CD14-positive monocyte (primary cell): ENCODE data around the gene MBP. TPM values are rescaled to one million over a fixed set of nuclear protein-coding genes. Genes with fewer than 3 reads are reported as not detected.
A peak's percentile ranks its signal among the peaks of the same experiment; 100 is the strongest.

Experiments used
- DNase-seq, 3 donors: peaks; one replicate each; pipeline ENCODE4 v3.0.0-alpha.2; 2011 to 2022
- H2AFZ ChIP-seq: 2 replicates; pipeline ENCODE4 v1.6.0; 2012; ENCODE audit warnings: mild to moderate bottlenecking, low read depth, low read length, inconsistent platforms; ENCODE audit not compliant: insufficient read depth, poor library complexity, severe bottlenecking
- H3K27ac ChIP-seq, 2 donors: 1 replicate in 1 of 2; 2 replicates in 1 of 2; pipeline ENCODE4 v1.5.1; 2012 to 2013; ENCODE audit warnings: low read length in 2 of 2, control low read depth in 1 of 2, inconsistent platforms in 1 of 2, low read depth in 1 of 2, mild to moderate bottlenecking in 1 of 2
- H3K27me3 ChIP-seq, 2 donors: one replicate each; pipeline versions ENCODE4 v1.6.0 to v1.6.1; 2011 to 2013; ENCODE audit warnings: low read length in 2 of 2; ENCODE audit not compliant: control insufficient read depth in 2 of 2, insufficient read depth in 2 of 2
- H3K36me3 ChIP-seq, 2 donors: replicated peaks in 1 of 2; 1 replicate in 1 of 2; 2 replicates in 1 of 2; pipeline versions ENCODE4 v1.5.1 to v1.6.1; 2012 to 2013; ENCODE audit warnings: low read length in 2 of 2, control low read depth in 1 of 2, inconsistent platforms in 1 of 2, mild to moderate bottlenecking in 1 of 2; ENCODE audit not compliant: insufficient read depth in 2 of 2, control insufficient read depth in 1 of 2
- H3K4me1 ChIP-seq, 2 donors: 1 replicate in 1 of 2; 2 replicates in 1 of 2; pipeline versions ENCODE4 v1.5.1 to v1.6.1; 2012 to 2013; ENCODE audit warnings: low read length in 2 of 2, control low read depth in 1 of 2, inconsistent platforms in 1 of 2, mild to moderate bottlenecking in 1 of 2, moderate library complexity in 1 of 2; ENCODE audit not compliant: insufficient read depth in 2 of 2, control insufficient read depth in 1 of 2
- H3K4me2 ChIP-seq: replicated peaks from 2 replicates; pipeline ENCODE3; 2012; ENCODE audit warnings: low read length, moderate library complexity, mild to moderate bottlenecking; ENCODE audit not compliant: poor library complexity, severe bottlenecking; ENCODE audit errors: extremely low read depth
- H3K4me3 ChIP-seq, 3 experiments: fragments of 200-600 bp in 1 of 3; sonication (generic) in 1 of 3; replicated peaks in 1 of 3; 1 replicate in 2 of 3; 2 replicates in 1 of 3; pipeline ENCODE4 v1.5.1; 2011 to 2013; ENCODE audit warnings: low read length in 3 of 3, mild to moderate bottlenecking in 3 of 3, control low read depth in 2 of 3, low read depth in 2 of 3, inconsistent platforms in 1 of 3, moderate library complexity in 1 of 3
- H3K79me2 ChIP-seq: 2 replicates; pipeline ENCODE4 v1.6.0; 2012; ENCODE audit warnings: mild to moderate bottlenecking, control low read depth, inconsistent platforms, low read length, moderate library complexity; ENCODE audit not compliant: insufficient read depth
- H3K9ac ChIP-seq: 2 replicates; pipeline ENCODE4 v1.6.0; 2017; ENCODE audit warnings: low read length, mild to moderate bottlenecking; ENCODE audit not compliant: insufficient read depth, poor library complexity, severe bottlenecking
- H3K9me3 ChIP-seq, 2 donors: replicated peaks in 1 of 2; 1 replicate in 1 of 2; 2 replicates in 1 of 2; pipeline versions ENCODE4 v1.5.1 to v1.6.1; 2012 to 2013; ENCODE audit warnings: low read length in 2 of 2, control low read depth in 1 of 2; ENCODE audit not compliant: control insufficient read depth in 1 of 2, insufficient read depth in 1 of 2
- H4K20me1 ChIP-seq: 2 replicates; pipeline ENCODE4 v1.6.0; 2012; ENCODE audit warnings: mild to moderate bottlenecking, low read length, control low read depth, moderate library complexity; ENCODE audit not compliant: insufficient read depth
- H3K27ac Mint-ChIP-seq, 7 donors: one replicate each; pipeline ENCODE4 v1.8.0; 2020; ENCODE audit warnings: mild to moderate bottlenecking in 7 of 7, mixed read lengths in 7 of 7, moderate library complexity in 6 of 7, inconsistent platforms in 2 of 7
- H3K27me3 Mint-ChIP-seq, 3 donors: one replicate each; pipeline ENCODE4 v1.8.0; 2021 to 2022; ENCODE audit warnings: low read depth in 3 of 3, mild to moderate bottlenecking in 3 of 3, mixed read lengths in 3 of 3, moderate library complexity in 3 of 3, inconsistent platforms in 1 of 3
- H3K36me3 Mint-ChIP-seq, 2 donors: one replicate each; pipeline ENCODE4 v1.8.0; 2020; ENCODE audit warnings: mixed read lengths in 2 of 2, inconsistent platforms in 1 of 2, mild to moderate bottlenecking in 1 of 2
- H3K4me1 Mint-ChIP-seq: one replicate; pipeline ENCODE4 v1.8.0; 2020; ENCODE audit warnings: mild to moderate bottlenecking, mixed read lengths
- H3K4me3 Mint-ChIP-seq, 2 donors: one replicate each; pipeline ENCODE4 v1.8.0; 2020; ENCODE audit warnings: mild to moderate bottlenecking in 2 of 2, mixed read lengths in 2 of 2, moderate library complexity in 1 of 2
- H3K9me3 Mint-ChIP-seq, 7 donors: one replicate each; pipeline ENCODE4 v1.8.0; 2020 to 2022; ENCODE audit warnings: mixed read lengths in 7 of 7, mild to moderate bottlenecking in 6 of 7, moderate library complexity in 6 of 7, inconsistent platforms in 2 of 7
- WGBS: methylation state at CpG from one replicate; pipeline ENCODE4 v1.1.5; 2013; ENCODE audit warnings: missing lambda C conversion rate; ENCODE audit not compliant: insufficient coverage; 5-methylcytosine and 5-hydroxymethylcytosine counted together
- intact Hi-C, 2 donors: fragments of 100-400 bp; cut with micrococcal nuclease; formaldehyde crosslinking; loops; one replicate each; pipeline versions ENCODE4 v1.15.0 to v1.15.1; 2023
- polyA plus RNA-seq, 3 donors: library from polyadenylated mRNA; depleted of rRNA in 1 of 3; unstranded in 2 of 3; stranded (reverse) in 1 of 3; fragments of 300-500 nt in 2 of 3; fragments of >200 nt in 1 of 3; fragmentation: Illumina TruSeq in 2 of 3; gene quantifications; 1 replicate in 2 of 3; 2 replicates in 1 of 3; pipeline ENCODE4 v1.2.3, GENCODE V29; 2012 to 2021
- TF ChIP-seq, protein P1 (sequence below): fragments of 200-600 bp; IDR thresholded peaks from one replicate; pipeline ENCODE4 v1.8.0; 2022; ENCODE audit warnings: antibody characterized with exemption, mild to moderate bottlenecking

The MBP gene
- polyA plus RNA-seq, 3 donors: 47.7 to 81.0 (median 50.4) TPM

DNA sequence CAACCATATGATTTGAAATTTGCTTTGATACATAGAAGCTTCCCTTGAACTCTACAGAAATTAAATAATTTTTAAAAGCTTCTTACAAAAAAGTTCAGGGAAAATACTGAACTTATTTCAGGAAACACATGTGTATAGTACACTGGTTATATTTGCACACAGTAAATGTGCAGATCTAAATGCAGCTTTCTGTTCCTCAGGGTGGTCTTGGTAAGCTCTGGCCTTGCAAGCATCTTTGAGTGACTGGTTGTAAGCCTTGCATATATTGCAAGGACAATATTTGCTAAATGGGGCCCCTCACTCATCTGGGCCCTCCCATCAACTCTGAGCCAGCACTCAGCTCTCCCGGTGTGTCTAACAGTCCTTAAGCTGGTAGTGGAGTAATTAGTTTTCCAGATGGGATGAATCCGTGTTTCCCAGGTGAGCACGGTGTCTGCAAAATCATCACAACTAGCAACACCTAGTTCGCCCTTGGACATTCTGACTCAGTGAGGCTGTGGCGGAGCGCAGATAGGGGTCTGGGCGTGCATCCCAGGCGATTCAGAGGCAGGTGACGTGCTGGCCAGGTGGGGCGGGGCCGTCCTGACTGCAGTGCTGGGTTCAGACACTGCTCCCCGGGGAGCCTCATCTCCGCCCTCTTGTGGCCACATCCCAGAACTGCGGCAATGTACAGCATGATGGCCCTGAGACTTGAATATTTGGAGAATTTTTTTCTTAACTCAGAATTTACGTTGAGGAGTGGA, 149.6 kb downstream of the MBP start:
- peaks cover 13% of the 10 kb centered on the region for H3K4me1 Mint-ChIP-seq
- H3K4me3 Mint-ChIP-seq: no peak overlapping the region

DNA sequence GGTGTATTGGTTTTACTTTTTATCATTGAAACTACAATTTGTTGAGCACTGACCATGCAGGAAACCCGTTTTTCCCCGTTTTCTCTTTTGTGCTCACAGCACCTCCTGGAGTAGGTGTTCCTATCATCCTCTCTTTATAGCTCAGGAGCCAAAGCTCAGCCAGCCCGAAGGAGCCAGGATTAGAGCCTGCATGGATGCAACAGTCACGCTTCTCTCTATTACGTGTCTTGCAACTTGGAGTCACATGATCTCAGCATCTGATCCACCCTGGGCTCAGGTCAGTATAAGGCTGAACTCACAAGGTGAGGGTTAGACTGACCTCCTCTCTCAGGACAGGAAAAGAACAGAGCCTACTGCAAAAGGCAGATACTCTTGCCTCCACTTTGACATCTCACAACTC, 150.5 kb downstream of the MBP start:
- DNase-seq: no peak
- Histone ChIP-seq H3K27me3 (no peaks in the 10 kb centered on the region), H4K20me1 (no peaks in the 10 kb centered on the region), H3K79me2 (no peaks in the 10 kb centered on the region), H3K4me2 (no peak overlapping the region), H3K4me3 (no peak overlapping the region), H2AFZ (no peak overlapping the region), H3K27ac (no peak overlapping the region), H3K36me3 (no peaks in the 10 kb centered on the region), H3K9me3 (no peaks in the 10 kb centered on the region), H3K9ac (no peak overlapping the region), H3K4me1 (peaks cover 1 to 3% of the 10 kb centered on the region in 2 donors)
- Mint-ChIP-seq H3K27me3 (peaks cover 0 to 6% (median 2%) of the 10 kb centered on the region in 3 donors), H3K4me1 (peaks cover 6% of the 10 kb centered on the region), H3K27ac (peak overlapping the region in 1 of 7 donors; percentile 61), H3K4me3 (no peak overlapping the region), H3K36me3 (no peaks in the 10 kb centered on the region), H3K9me3 (peaks cover 0 to 2% (median 0%) of the 10 kb centered on the region in 7 donors)
- intact Hi-C loops: loop anchor here in 1 of 2 donors (10.0 kb wide), 1 partner anchor 177 kb away; no protein-coding TSS in a partner anchor
- 89% methylated on average over 5 of the region's 5 CpGs for WGBS
- TF ChIP-seq, protein P1, sequence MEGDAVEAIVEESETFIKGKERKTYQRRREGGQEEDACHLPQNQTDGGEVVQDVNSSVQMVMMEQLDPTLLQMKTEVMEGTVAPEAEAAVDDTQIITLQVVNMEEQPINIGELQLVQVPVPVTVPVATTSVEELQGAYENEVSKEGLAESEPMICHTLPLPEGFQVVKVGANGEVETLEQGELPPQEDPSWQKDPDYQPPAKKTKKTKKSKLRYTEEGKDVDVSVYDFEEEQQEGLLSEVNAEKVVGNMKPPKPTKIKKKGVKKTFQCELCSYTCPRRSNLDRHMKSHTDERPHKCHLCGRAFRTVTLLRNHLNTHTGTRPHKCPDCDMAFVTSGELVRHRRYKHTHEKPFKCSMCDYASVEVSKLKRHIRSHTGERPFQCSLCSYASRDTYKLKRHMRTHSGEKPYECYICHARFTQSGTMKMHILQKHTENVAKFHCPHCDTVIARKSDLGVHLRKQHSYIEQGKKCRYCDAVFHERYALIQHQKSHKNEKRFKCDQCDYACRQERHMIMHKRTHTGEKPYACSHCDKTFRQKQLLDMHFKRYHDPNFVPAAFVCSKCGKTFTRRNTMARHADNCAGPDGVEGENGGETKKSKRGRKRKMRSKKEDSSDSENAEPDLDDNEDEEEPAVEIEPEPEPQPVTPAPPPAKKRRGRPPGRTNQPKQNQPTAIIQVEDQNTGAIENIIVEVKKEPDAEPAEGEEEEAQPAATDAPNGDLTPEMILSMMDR: no peak

More for the DNA sequence above, 149.6 kb downstream of the MBP start:
- peak; percentile 53 to 68 (median 62) for DNase-seq
- intact Hi-C loops: loop anchor here in 1 of 2 donors (10.0 kb wide), 1 partner anchor 178 kb away; no protein-coding TSS in a partner anchor
- peaks cover 10 to 11% of the 10 kb centered on the region in 2 donors for H3K4me1 ChIP-seq
- no peak overlapping the region for H3K27ac ChIP-seq
- WGBS: 23% methylated on average over 12 of the region's 15 CpGs
- no peak overlapping the region for H2AFZ ChIP-seq
- TF ChIP-seq, protein P1: peak; percentile 96
- H3K36me3 ChIP-seq: no peaks in the 10 kb centered on the region
- no peaks in the 10 kb centered on the region for H4K20me1 ChIP-seq
- no peak overlapping the region for H3K9ac ChIP-seq
- peaks cover 1 to 6% (median 2%) of the 10 kb centered on the region in 3 donors for H3K27me3 Mint-ChIP-seq
- peak overlapping the region in 1 of 7 donors; percentile 50 for H3K27ac Mint-ChIP-seq
- H3K27me3 ChIP-seq: no peaks in the 10 kb centered on the region
- H3K4me2 ChIP-seq: no peak overlapping the region
- no peaks in the 10 kb centered on the region for H3K79me2 ChIP-seq
- no peaks in the 10 kb centered on the region for H3K36me3 Mint-ChIP-seq
- no peaks in the 10 kb centered on the region for H3K9me3 ChIP-seq
- peaks cover 0 to 2% (median 0%) of the 10 kb centered on the region in 7 donors for H3K9me3 Mint-ChIP-seq
- no peak overlapping the region for H3K4me3 ChIP-seq
